ENCODE measurements around the gene MT3.

The MT3 gene

GRCh38 chr16:56608876-56609462 is 19.6 kb downstream of the MT3 start:
- Histone ChIP-seq H3K4me3 (ENCODE audit: low read depth in 1 of 2, low read length in 1 of 2) (peak overlapping the region; percentile 66 to 75), H3K9me3 (no peaks in the 10 kb centered on the region), H3K27me3 (peaks cover 9% of the 10 kb centered on the region), H3K4me1 (ENCODE audit: control insufficient read depth in 1 of 2, insufficient read depth in 1 of 2, low read depth in 1 of 2, low read length in 1 of 2) (peaks cover 26 to 27% of the 10 kb centered on the region in 2 experiments), H3K27ac (peak overlapping the region; percentile 73), H3K36me3 (no peaks in the 10 kb centered on the region)
- TF ChIP-seq, protein P1, sequence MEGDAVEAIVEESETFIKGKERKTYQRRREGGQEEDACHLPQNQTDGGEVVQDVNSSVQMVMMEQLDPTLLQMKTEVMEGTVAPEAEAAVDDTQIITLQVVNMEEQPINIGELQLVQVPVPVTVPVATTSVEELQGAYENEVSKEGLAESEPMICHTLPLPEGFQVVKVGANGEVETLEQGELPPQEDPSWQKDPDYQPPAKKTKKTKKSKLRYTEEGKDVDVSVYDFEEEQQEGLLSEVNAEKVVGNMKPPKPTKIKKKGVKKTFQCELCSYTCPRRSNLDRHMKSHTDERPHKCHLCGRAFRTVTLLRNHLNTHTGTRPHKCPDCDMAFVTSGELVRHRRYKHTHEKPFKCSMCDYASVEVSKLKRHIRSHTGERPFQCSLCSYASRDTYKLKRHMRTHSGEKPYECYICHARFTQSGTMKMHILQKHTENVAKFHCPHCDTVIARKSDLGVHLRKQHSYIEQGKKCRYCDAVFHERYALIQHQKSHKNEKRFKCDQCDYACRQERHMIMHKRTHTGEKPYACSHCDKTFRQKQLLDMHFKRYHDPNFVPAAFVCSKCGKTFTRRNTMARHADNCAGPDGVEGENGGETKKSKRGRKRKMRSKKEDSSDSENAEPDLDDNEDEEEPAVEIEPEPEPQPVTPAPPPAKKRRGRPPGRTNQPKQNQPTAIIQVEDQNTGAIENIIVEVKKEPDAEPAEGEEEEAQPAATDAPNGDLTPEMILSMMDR (IDR thresholded peaks at IDR 0.05) = no peak

GRCh38 chr16:56609463-56609921 is 20.2 kb downstream of the MT3 start:
- Histone ChIP-seq H3K36me3 (no peaks in the 10 kb centered on the region), H3K27ac (peak overlapping the region; percentile 73), H3K27me3 (peaks cover 7% of the 10 kb centered on the region), H3K4me1 (ENCODE audit: control insufficient read depth in 1 of 2, insufficient read depth in 1 of 2, low read depth in 1 of 2, low read length in 1 of 2) (peaks cover 26 to 27% of the 10 kb centered on the region in 2 experiments), H3K4me3 (ENCODE audit: low read depth in 1 of 2, low read length in 1 of 2) (peak overlapping the region; percentile 66 to 75), H3K9me3 (no peaks in the 10 kb centered on the region)
- TF ChIP-seq, protein P1 (IDR thresholded peaks at IDR 0.05) = no peak

DNA sequence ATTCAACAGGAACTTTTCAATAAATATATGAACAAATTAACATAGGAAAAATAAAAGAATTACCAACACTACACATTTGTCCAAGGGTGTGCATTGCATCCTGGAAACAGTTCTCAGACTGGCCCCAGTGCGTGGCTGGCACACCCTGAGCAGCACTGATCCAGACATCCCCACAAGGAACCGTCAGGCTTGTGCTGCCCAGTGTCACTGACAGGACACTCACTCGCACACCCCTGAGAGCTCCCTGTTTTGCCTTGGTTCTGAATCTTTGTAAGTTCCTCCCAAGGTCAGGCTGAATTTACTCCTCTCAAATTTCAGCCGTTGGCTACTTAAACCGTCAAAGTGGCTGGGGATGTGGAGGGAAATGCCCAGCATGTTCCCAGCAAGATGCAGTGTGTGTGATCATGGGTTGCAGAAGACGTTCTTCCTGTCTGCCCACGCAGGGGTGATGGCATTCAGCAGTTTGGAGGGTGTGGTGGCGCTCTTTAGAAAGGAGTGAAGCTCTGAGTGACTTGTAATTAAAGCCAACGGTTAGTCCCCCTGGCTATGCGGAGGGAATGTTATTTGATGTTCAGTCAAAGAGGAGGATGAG is 20.8 kb downstream of the MT3 start:
- Histone ChIP-seq H3K27me3 (peaks cover 11% of the 10 kb centered on the region), H3K27ac (peak overlapping the region; percentile 73), H3K36me3 (no peaks in the 10 kb centered on the region), H3K4me1 (ENCODE audit: control insufficient read depth in 1 of 2, insufficient read depth in 1 of 2, low read depth in 1 of 2, low read length in 1 of 2) (peaks cover 26 to 27% of the 10 kb centered on the region in 2 experiments), H3K9me3 (no peaks in the 10 kb centered on the region), H3K4me3 (ENCODE audit: low read depth in 1 of 2, low read length in 1 of 2) (peak overlapping the region; percentile 66 to 75)
- TF ChIP-seq, protein P1 (IDR thresholded peaks at IDR 0.05) = no peak

DNA sequence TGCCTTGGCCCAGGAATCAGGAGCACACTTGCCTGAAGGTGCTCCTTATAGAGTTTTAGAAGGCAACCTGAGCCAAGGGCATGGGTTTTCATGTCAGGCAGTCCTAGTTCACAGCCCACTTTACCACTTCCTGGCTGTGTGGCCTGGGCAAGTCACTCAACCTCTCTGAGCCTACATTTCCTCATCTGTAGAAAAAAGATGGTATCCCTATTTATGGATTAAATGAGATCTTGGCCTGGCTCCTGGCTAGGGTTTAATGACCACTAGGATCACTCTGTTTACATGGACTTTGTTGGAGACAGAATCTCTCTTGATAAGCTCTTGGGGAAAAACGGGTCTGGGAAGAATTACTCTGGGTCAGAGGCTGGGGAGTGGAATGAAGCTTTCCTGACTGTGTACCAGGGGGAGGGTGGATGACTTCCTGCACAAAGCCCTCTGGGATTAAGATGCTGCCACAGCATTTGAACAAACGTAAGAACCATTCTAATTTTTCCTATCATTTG is 21.3 kb downstream of the MT3 start:
- Histone ChIP-seq H3K27ac (peak overlapping the region; percentile 73), H3K9me3 (no peaks in the 10 kb centered on the region), H3K27me3 (peaks cover 11% of the 10 kb centered on the region), H3K36me3 (no peaks in the 10 kb centered on the region), H3K4me3 (ENCODE audit: low read depth in 1 of 2, low read length in 1 of 2) (no peak overlapping the region), H3K4me1 (ENCODE audit: control insufficient read depth in 1 of 2, insufficient read depth in 1 of 2, low read depth in 1 of 2, low read length in 1 of 2) (peaks cover 26 to 27% of the 10 kb centered on the region in 2 experiments)
- TF ChIP-seq, protein P1 (IDR thresholded peaks at IDR 0.05) = no peak

DNA sequence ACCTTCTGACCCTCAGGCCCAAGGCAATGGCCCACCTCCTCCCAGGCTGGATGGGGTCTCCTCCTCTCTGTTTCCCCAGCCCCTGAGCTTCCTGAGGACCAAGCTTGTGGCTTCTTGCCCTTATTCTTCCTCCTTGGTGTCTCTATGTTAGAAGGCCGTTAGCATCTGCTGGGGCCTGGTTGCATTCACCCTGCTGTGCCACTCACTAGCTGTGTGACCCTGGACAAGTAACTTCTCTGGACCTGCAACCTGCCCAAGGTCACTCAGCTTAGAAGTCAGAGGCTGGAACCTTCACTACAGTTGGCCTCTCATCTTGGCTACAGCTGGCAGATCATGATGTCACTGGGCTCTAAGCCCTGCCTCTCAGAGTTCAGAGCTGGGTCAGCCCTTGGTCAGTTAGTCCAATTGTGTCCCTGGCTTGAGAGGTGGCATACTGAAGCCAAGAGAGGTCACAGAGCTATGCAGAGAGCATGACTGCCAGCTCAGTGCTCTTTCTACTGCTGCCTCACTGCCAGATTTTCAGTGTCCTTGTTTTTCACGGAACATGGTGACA is 22.0 kb downstream of the MT3 start:
- Histone ChIP-seq H3K4me3 (ENCODE audit: low read depth in 1 of 2, low read length in 1 of 2) (no peak overlapping the region), H3K27ac (no peak overlapping the region), H3K36me3 (no peaks in the 10 kb centered on the region), H3K27me3 (peaks cover 18% of the 10 kb centered on the region), H3K9me3 (no peaks in the 10 kb centered on the region), H3K4me1 (ENCODE audit: control insufficient read depth in 1 of 2, insufficient read depth in 1 of 2, low read depth in 1 of 2, low read length in 1 of 2) (peaks cover 26 to 27% of the 10 kb centered on the region in 2 experiments)
- TF ChIP-seq, protein P1 (IDR thresholded peaks at IDR 0.05) = no peak
